HG02943 (cell line): ENCODE measurements around the gene EAF2.

Source experiments
- ATAC-seq: cut with Tn5 transposase; IDR thresholded peaks from one replicate; pipeline ENCODE4 v1.9.1; 2021; ENCODE audit warnings: mild to moderate bottlenecking, low read depth, moderate library complexity; ENCODE audit not compliant: unreplicated experiment

The EAF2 gene

DNA sequence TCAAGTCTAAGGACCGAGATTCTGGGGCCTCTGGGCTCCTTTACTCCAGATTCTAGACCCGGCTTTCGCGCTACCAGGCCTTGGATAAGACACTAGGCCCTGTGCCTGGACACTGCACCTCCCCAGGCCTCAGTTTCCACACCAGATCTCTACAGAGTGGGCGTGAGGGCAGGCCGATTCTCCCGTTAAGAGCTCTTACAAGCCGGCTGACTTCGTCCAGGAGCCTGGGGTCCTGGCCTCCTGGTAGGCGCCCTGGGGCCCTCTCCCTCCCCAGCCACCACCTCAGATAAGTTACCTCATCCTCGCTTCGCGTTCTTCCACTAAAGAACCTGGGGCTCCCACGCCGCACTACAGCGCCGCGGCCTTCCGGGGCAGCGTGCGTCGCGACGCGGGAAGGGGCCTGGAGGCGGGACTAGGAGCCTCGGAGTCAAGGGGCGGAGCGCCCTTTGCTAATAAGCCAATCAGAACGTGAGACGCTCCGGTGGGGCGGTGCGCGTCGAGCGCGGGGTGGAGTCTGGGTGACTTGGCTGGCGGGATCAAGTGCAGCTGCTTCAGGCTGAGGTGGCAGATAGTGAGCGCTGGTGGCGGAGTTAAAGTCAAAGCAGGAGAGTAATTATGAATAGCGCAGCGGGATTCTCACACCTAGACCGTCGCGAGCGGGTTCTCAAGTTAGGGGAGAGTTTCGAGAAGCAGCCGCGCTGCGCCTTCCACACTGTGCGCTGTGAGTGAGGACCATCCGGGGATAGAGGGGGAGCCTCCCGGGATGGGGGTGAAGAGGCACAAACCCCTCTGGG, at the start of gene EAF2, which contains the start of gene IQCB1:
Gene EAF2, plus strand, starts transcription at position 539 of the 794 bp plus-strand sequence. Its CDS starts 77 bp downstream, at position 616.
Gene IQCB1, minus strand, starts transcription at position 390 of the 794 bp plus-strand sequence. CDS start 6,100 bp downstream, outside the sequence.
- ATAC-seq: peak; percentile 98

GRCh38 chr3:121786485-121786884, 48.5 kb upstream of the EAF2 start:
- no peak for ATAC-seq

- ATAC-seq: no peak
Measured at GRCh38 chr3:121793078-121793477, 41.9 kb upstream of the EAF2 start.

DNA sequence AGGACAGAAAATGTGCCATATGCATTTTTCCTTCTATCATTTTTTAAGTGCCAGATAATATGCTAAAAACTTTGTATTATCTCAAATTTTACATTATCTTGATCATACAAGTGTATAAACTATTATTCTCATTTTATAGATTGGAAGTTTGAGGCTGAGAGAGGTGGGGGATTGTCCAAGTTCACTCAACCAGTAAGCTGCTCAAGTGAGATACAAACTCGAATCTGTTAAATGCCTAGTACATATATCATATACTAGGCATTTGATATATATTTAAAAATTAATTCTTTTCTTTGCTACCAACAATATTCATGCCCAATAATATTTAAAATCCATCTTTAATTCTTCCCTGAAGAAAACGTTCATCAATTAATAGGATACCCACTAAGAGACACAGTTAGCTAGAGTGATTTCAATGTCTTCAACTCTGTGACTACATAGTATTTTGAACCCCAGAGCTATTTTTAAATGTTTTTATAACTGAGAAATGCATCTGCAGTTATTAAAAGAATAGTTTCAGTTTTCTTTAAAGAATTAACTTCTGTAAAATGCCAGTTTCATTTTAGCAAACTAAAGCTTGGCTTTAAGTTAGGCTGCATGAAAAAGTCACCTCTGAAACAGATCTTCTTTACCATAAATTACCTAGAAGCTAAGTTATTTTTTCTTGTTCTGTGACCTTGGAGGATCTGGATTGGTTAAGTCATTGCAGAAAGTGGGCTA, 40.6 kb upstream of the EAF2 start:
- ATAC-seq: no peak

- no peak for ATAC-seq
Measured at GRCh38 chr3:121796970-121797369, 38.0 kb upstream of the EAF2 start.

DNA sequence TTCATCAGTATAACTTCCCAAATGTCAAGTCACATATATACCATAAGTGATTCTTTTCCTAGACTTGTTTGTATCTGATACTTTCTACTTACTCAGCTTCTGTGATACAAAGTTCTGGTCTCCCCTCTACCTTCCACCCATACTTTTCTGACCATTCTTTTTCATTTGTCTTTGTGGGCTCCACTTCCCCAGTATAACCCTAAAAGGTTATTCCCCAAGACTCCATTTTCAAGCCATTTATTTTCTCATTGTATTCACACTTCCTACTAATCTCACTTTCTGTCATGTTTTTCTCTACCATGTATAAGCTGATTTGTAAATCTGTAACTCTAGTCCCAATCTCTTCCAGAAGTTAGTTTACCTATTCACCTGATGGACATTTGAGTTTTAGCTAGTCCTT, 34.1 kb upstream of the EAF2 start:
- ATAC-seq: no peak

- no peak for ATAC-seq
Measured at GRCh38 chr3:121803771-121804320, 31.2 kb upstream of the EAF2 start.

- peak; percentile 94 for ATAC-seq
Measured at GRCh38 chr3:121809249-121809648, 25.8 kb upstream of the EAF2 start.

- ATAC-seq: no peak
Measured at GRCh38 chr3:121817753-121818152, 17.3 kb upstream of the EAF2 start.

DNA sequence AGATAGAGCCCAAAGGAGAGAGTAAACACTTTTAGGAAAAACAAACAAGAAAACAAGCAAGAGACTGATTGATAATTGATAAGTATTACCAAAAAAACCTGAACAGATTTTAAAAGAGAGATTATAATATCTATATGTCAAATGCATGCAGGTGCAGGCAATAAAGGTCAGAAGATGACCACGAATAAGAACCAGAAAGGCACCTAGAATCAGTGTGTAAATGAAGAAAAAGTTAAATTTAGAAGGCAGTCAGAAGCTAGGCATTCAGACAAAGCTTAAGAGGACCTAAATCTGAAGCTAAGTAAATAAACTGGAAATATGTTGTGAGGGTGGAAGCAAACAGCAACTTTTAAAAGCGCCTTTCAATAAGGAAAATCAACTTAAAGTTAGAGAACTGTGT, 16.4 kb upstream of the EAF2 start:
- no peak for ATAC-seq

GRCh38 chr3:121819236-121819635, 15.8 kb upstream of the EAF2 start:
- ATAC-seq: no peak

GRCh38 chr3:121821421-121822199, 13.4 kb upstream of the EAF2 start:
- ATAC-seq: no peak

DNA sequence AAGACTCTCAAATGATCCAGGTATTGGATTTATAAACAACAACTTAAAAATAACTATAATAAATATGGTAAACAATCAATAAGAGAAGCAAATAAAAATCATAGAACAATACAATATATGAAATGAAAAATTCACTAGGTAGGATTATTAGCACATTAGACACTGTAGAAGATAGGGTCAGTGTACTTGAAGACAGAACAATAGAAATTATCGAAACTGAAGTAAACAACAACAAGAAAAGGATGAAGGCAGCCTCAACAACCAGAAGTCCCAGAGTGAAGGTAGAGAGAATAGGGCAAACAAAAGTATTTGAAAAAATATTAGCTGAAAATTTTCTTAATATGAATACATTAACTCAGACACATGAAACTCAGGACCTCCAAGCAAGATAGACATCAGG, 12.0 kb upstream of the EAF2 start:
- ATAC-seq: no peak

- ATAC-seq: no peak
Measured at GRCh38 chr3:121834157-121834670, 795 bp upstream of the EAF2 start.

- peak; percentile 28 for ATAC-seq
Measured at GRCh38 chr3:121835465-121835801, 424 bp downstream of the EAF2 start.

- ATAC-seq: no peak
Measured at GRCh38 chr3:121836064-121836463, 1.1 kb downstream of the EAF2 start.

- no peak for ATAC-seq
Measured at GRCh38 chr3:121836481-121836880, 1.5 kb downstream of the EAF2 start.

GRCh38 chr3:121839962-121840361, 5.0 kb downstream of the EAF2 start:
- no peak for ATAC-seq

DNA sequence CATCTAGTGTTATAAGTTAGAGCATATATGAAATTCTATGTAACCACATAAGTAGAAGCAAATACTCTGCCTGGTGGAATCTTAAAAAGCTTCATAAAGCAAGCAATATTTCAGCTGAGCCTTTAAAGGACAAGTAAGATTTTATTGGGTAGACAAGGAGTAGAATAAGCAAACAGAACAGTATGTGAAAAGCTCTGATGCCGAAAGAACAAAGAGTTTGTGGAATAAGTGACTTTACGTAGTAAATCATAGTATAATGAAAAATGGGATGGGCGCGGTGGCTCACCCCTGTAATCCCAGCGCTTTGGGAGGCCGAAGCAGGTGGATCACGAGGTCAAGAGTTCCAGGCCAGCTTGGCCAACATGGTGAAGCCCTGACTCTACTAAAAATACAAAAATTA, 9.9 kb downstream of the EAF2 start:
- no peak for ATAC-seq

GRCh38 chr3:121852256-121852655, 17.2 kb downstream of the EAF2 start:
- no peak for ATAC-seq

- no peak for ATAC-seq
Measured at GRCh38 chr3:121855555-121855954, 20.5 kb downstream of the EAF2 start.
